Measurements from ENCODE around the gene GSDMA.

GRCh38 chr17:39963829-39964228 is 1.0 kb downstream of the GSDMA start:
- TF ChIP-seq POLR2A (IDR thresholded peaks at IDR 0.05) (no peak), CTCF (IDR thresholded peaks at IDR 0.05) (no peak)

All from uterus (tissue), 2 donors.